ENCODE data around the gene ABLIM3.

GRCh38 chr5:149188383-149188782 is 47.1 kb downstream of the ABLIM3 start:
- TF ChIP-seq EZH2 (IDR thresholded peaks at IDR 0.05; ENCODE audit: borderline replicate concordance, insufficient read depth, low read length, poor library complexity, severe bottlenecking) (no peak), CTCF (IDR thresholded peaks at IDR 0.05; ENCODE audit: poor library complexity, severe bottlenecking) (no peak), MXI1 (conservative IDR thresholded peaks at IDR 0.05; ENCODE audit: poor library complexity, severe bottlenecking) (no peak), TAF1 (IDR thresholded peaks at IDR 0.05; ENCODE audit: low read depth) (no peak), POLR2AphosphoS5 (IDR thresholded peaks at IDR 0.05) (no peak), EP300 (conservative IDR thresholded peaks at IDR 0.05; ENCODE audit: poor library complexity, severe bottlenecking) (no peak), RAD21 (conservative IDR thresholded peaks at IDR 0.05) (no peak), SMC3 (conservative IDR thresholded peaks at IDR 0.05; ENCODE audit: poor library complexity) (no peak), REST (IDR thresholded peaks at IDR 0.05; ENCODE audit: borderline replicate concordance) (no peak)
